DOHH2 (cell line): Measurements from ENCODE around the gene ELFN1.

Experiments used
- H3F3A ChIP-seq: fragments of 200-600 bp; sonication (generic), shearing (Covaris generic); 2 replicates; pipeline ENCODE4 v1.6.0; 2016; ENCODE audit warnings: antibody characterized with exemption, mild to moderate bottlenecking; ENCODE audit not compliant: control insufficient read depth, insufficient read depth
- H3K27ac ChIP-seq: fragments of 200-600 bp; sonication (generic); 2 replicates; pipeline ENCODE4 v1.5.1; 2014; ENCODE audit warnings: low read depth, mild to moderate bottlenecking, low read length, moderate library complexity
- H3K27me3 ChIP-seq: fragments of 200-600 bp; sonication (generic); 2 replicates; pipeline ENCODE4 v1.6.1; 2014; ENCODE audit warnings: mild to moderate bottlenecking, low read length, mixed read lengths; ENCODE audit not compliant: control insufficient read depth
- H3K36me3 ChIP-seq: fragments of 200-600 bp; sonication (generic); 2 replicates; pipeline ENCODE4 v1.6.1; 2014; ENCODE audit warnings: mild to moderate bottlenecking, low read length, moderate library complexity, mixed read lengths; ENCODE audit not compliant: control insufficient read depth
- H3K4me1 ChIP-seq: fragments of 200-600 bp; sonication (generic); 2 replicates; pipeline ENCODE4 v1.6.1; 2014; ENCODE audit warnings: mild to moderate bottlenecking, low read length, mixed read lengths; ENCODE audit not compliant: control insufficient read depth
- H3K4me2 ChIP-seq: fragments of 200-600 bp; sonication (generic); 2 replicates; pipeline ENCODE4 v1.6.0; 2014; ENCODE audit warnings: mild to moderate bottlenecking, low read length, moderate library complexity
- H3K4me3 ChIP-seq: fragments of 200-600 bp; sonication (generic); 2 replicates; pipeline ENCODE4 v1.5.1; 2014; ENCODE audit warnings: mild to moderate bottlenecking, low read length, mixed read lengths
- H3K79me2 ChIP-seq: fragments of 200-600 bp; sonication (generic); 2 replicates; pipeline ENCODE4 v1.6.1; 2014; ENCODE audit warnings: mild to moderate bottlenecking, low read length, mixed read lengths; ENCODE audit not compliant: control insufficient read depth
- H3K9me2 ChIP-seq: fragments of 200-600 bp; sonication (generic); replicated peaks from 2 replicates; pipeline ENCODE4 v1.6.1; 2014; ENCODE audit warnings: mild to moderate bottlenecking, low read length, mixed read lengths; ENCODE audit not compliant: control insufficient read depth
- H3K9me3 ChIP-seq: fragments of 200-600 bp; sonication (generic); 2 replicates; pipeline ENCODE4 v1.6.1; 2014; ENCODE audit warnings: antibody characterized with exemption, low read length, mixed read lengths; ENCODE audit not compliant: control insufficient read depth, insufficient read depth
- H4K20me1 ChIP-seq: fragments of 200-600 bp; sonication (generic); 2 replicates; pipeline ENCODE4 v1.6.0; 2014; ENCODE audit warnings: low read depth, mild to moderate bottlenecking, antibody characterized with exemption, low read length, moderate library complexity; ENCODE audit not compliant: control insufficient read depth, insufficient read depth
- EZH2phosphoT487 ChIP-seq: fragments of 200-600 bp; sonication (generic); IDR thresholded peaks from 2 replicates; pipeline ENCODE4 v1.6.1; 2017; ENCODE audit warnings: borderline replicate concordance, mild to moderate bottlenecking, antibody characterized with exemption, low read length, moderate library complexity, mixed read lengths
- TF ChIP-seq, protein P1 (sequence below): fragments of 200-600 bp; sonication (generic); IDR thresholded peaks from one replicate; pipeline ENCODE4 v1.5.1; 2014; ENCODE audit warnings: antibody characterized with exemption, mild to moderate bottlenecking, low read depth, low read length; ENCODE audit not compliant: poor library complexity, severe bottlenecking

Gene ELFN1

GRCh38 chr7:1719913-1720312 is 49.8 kb downstream of the ELFN1 start:
- Histone ChIP-seq H3K4me1 (no peaks in the 10 kb centered on the region), H3K9me3 (no peaks in the 10 kb centered on the region), H3F3A (no peaks in the 10 kb centered on the region), H4K20me1 (no peaks in the 10 kb centered on the region), H3K79me2 (no peaks in the 10 kb centered on the region), H3K27me3 (no peaks in the 10 kb centered on the region), H3K9me2 (no peaks in the 10 kb centered on the region), H3K36me3 (no peaks in the 10 kb centered on the region), H3K27ac (no peak overlapping the region), H3K4me3 (no peak overlapping the region), H3K4me2 (no peak overlapping the region)
- TF ChIP-seq, protein P1, sequence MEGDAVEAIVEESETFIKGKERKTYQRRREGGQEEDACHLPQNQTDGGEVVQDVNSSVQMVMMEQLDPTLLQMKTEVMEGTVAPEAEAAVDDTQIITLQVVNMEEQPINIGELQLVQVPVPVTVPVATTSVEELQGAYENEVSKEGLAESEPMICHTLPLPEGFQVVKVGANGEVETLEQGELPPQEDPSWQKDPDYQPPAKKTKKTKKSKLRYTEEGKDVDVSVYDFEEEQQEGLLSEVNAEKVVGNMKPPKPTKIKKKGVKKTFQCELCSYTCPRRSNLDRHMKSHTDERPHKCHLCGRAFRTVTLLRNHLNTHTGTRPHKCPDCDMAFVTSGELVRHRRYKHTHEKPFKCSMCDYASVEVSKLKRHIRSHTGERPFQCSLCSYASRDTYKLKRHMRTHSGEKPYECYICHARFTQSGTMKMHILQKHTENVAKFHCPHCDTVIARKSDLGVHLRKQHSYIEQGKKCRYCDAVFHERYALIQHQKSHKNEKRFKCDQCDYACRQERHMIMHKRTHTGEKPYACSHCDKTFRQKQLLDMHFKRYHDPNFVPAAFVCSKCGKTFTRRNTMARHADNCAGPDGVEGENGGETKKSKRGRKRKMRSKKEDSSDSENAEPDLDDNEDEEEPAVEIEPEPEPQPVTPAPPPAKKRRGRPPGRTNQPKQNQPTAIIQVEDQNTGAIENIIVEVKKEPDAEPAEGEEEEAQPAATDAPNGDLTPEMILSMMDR, result no peak
- TF ChIP-seq EZH2phosphoT487, result no peak

- Histone ChIP-seq H3K27ac (no peak overlapping the region), H3K79me2 (no peaks in the 10 kb centered on the region), H3K36me3 (no peaks in the 10 kb centered on the region), H3K27me3 (no peaks in the 10 kb centered on the region), H3F3A (no peaks in the 10 kb centered on the region), H3K4me2 (no peak overlapping the region), H3K9me3 (no peaks in the 10 kb centered on the region), H3K9me2 (no peaks in the 10 kb centered on the region), H3K4me3 (no peak overlapping the region), H3K4me1 (no peaks in the 10 kb centered on the region), H4K20me1 (no peaks in the 10 kb centered on the region)
- TF ChIP-seq, protein P1, result no peak
- TF ChIP-seq EZH2phosphoT487, result no peak
These were observed 50.2 kb downstream of the ELFN1 start for GRCh38 chr7:1720326-1720725.

- H3K9me2 ChIP-seq, result no peaks in the 10 kb centered on the region
- H3K36me3 ChIP-seq, result no peaks in the 10 kb centered on the region
- H3K4me3 ChIP-seq, result no peak overlapping the region
- H3K9me3 ChIP-seq, result no peaks in the 10 kb centered on the region
- H3F3A ChIP-seq, result no peaks in the 10 kb centered on the region
- no peak overlapping the region for H3K4me2 ChIP-seq
- H4K20me1 ChIP-seq, result no peaks in the 10 kb centered on the region
- no peak overlapping the region for H3K27ac ChIP-seq
- no peaks in the 10 kb centered on the region for H3K4me1 ChIP-seq
- H3K27me3 ChIP-seq, result no peaks in the 10 kb centered on the region
- TF ChIP-seq, protein P1, result no peak
- TF ChIP-seq EZH2phosphoT487, result no peak
- no peaks in the 10 kb centered on the region for H3K79me2 ChIP-seq
These were observed 51.1 kb downstream of the ELFN1 start for GRCh38 chr7:1721047-1721690.
